ENCODE data around the gene ING2.
"Not testable (repeated sequence)": the region's sequence is repeated elsewhere in the genome, so short reads cannot be mapped to it uniquely, and the experiment has no call there.

ING2 gene

GRCh38 chr4:183550345-183551093 lies 45.7 kb downstream of the ING2 start:
- DNase-seq: no peak

- DNase-seq: no peak
Observed at GRCh38 chr4:183552274-183553146, 47.7 kb downstream of the ING2 start.

GRCh38 chr4:183553147-183553478 lies 48.3 kb downstream of the ING2 start:
- DNase-seq: not testable (repeated sequence)

GRCh38 chr4:183553601-183554345 lies 48.9 kb downstream of the ING2 start:
- DNase-seq: no peak

- no peak for DNase-seq
Observed at GRCh38 chr4:183554346-183554686, 49.5 kb downstream of the ING2 start.

GRCh38 chr4:183554878-183555585 lies 50.2 kb downstream of the ING2 start:
- DNase-seq: no peak

- no peak for DNase-seq
Observed at GRCh38 chr4:183556947-183557346, 52.1 kb downstream of the ING2 start.

GRCh38 chr4:183557611-183558010 lies 52.8 kb downstream of the ING2 start:
- no peak for DNase-seq

- no peak for DNase-seq
Observed at GRCh38 chr4:183558873-183559272, 54.0 kb downstream of the ING2 start.

GRCh38 chr4:183561905-183562304 lies 57.0 kb downstream of the ING2 start:
- DNase-seq: no peak
